Epithelial cell of esophagus (primary cell): ENCODE results near the gene CLEC6A.

Experiments
- DNase-seq: peaks from one replicate; pipeline ENCODE4 v3.0.0; 2010; ENCODE audit warnings: low read depth
- H3K4me3 ChIP-seq: 2 replicates; pipeline ENCODE4 v1.5.1; 2011; ENCODE audit warnings: mild to moderate bottlenecking, low read length, control low read depth
- CTCF ChIP-seq: IDR thresholded peaks from 2 replicates; pipeline ENCODE4 v1.5.1; 2011; ENCODE audit warnings: low read depth, mild to moderate bottlenecking, low read length, control low read depth, inconsistent platforms; ENCODE audit not compliant: insufficient read depth; ENCODE audit errors: missing control alignments

The CLEC6A gene

GRCh38 chr12:8452036-8452435, 3.7 kb upstream of the CLEC6A start:
- DNase-seq, result no peak
- no peak overlapping the region for H3K4me3 ChIP-seq
- no peak for TF ChIP-seq CTCF

GRCh38 chr12:8453021-8453513, 2.7 kb upstream of the CLEC6A start:
- no peak for TF ChIP-seq CTCF
- H3K4me3 ChIP-seq, result no peak overlapping the region
- no peak for DNase-seq

GRCh38 chr12:8453796-8454195, 2.0 kb upstream of the CLEC6A start:
- DNase-seq, result no peak
- H3K4me3 ChIP-seq, result no peak overlapping the region
- TF ChIP-seq CTCF, result no peak

GRCh38 chr12:8455271-8455670, 491 bp upstream of the CLEC6A start:
- no peak overlapping the region for H3K4me3 ChIP-seq
- TF ChIP-seq CTCF, result no peak
- DNase-seq, result no peak

- no peak for TF ChIP-seq CTCF
- H3K4me3 ChIP-seq, result no peak overlapping the region
- DNase-seq, result no peak
Measured at GRCh38 chr12:8461426-8461825, 5.7 kb downstream of the CLEC6A start.

- DNase-seq, result no peak
- no peak for TF ChIP-seq CTCF
- no peak overlapping the region for H3K4me3 ChIP-seq
Measured at GRCh38 chr12:8465301-8465996, 9.7 kb downstream of the CLEC6A start.

GRCh38 chr12:8466241-8466640, 10.5 kb downstream of the CLEC6A start:
- no peak for DNase-seq

More at GRCh38 chr12:8466241-8466640, 10.5 kb downstream of the CLEC6A start:
- H3K4me3 ChIP-seq, result no peak overlapping the region
- TF ChIP-seq CTCF, result no peak
